ENCODE results near the gene PRKAG2.

- TF ChIP-seq, protein P1, sequence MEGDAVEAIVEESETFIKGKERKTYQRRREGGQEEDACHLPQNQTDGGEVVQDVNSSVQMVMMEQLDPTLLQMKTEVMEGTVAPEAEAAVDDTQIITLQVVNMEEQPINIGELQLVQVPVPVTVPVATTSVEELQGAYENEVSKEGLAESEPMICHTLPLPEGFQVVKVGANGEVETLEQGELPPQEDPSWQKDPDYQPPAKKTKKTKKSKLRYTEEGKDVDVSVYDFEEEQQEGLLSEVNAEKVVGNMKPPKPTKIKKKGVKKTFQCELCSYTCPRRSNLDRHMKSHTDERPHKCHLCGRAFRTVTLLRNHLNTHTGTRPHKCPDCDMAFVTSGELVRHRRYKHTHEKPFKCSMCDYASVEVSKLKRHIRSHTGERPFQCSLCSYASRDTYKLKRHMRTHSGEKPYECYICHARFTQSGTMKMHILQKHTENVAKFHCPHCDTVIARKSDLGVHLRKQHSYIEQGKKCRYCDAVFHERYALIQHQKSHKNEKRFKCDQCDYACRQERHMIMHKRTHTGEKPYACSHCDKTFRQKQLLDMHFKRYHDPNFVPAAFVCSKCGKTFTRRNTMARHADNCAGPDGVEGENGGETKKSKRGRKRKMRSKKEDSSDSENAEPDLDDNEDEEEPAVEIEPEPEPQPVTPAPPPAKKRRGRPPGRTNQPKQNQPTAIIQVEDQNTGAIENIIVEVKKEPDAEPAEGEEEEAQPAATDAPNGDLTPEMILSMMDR (conservative IDR thresholded peaks at IDR 0.05 in 1 of 2, IDR thresholded peaks at IDR 0.05 in 1 of 2; ENCODE audit: extremely low read depth in 1 of 2, insufficient read depth in 1 of 2, low read depth in 1 of 2, low read length in 2 of 2), result no peak
- no peak for TF ChIP-seq EZH2 (IDR thresholded peaks at IDR 0.05; ENCODE audit: borderline replicate concordance, low read length)
These were observed 310.0 kb downstream of the PRKAG2 start for GRCh38 chr7:151566897-151567320.

Measured in mammary epithelial cell (primary cell).